GM12873 (cell line): ENCODE measurements around the gene AFF1.

Experiments
- TF ChIP-seq, protein P1 (sequence below): IDR thresholded peaks from 2 replicates; pipeline ENCODE4 v1.5.1; 2012; ENCODE audit warnings: low read depth, mild to moderate bottlenecking, moderate library complexity, low read length, control low read depth; ENCODE audit not compliant: insufficient read depth; ENCODE audit errors: missing control alignments

Gene AFF1

DNA sequence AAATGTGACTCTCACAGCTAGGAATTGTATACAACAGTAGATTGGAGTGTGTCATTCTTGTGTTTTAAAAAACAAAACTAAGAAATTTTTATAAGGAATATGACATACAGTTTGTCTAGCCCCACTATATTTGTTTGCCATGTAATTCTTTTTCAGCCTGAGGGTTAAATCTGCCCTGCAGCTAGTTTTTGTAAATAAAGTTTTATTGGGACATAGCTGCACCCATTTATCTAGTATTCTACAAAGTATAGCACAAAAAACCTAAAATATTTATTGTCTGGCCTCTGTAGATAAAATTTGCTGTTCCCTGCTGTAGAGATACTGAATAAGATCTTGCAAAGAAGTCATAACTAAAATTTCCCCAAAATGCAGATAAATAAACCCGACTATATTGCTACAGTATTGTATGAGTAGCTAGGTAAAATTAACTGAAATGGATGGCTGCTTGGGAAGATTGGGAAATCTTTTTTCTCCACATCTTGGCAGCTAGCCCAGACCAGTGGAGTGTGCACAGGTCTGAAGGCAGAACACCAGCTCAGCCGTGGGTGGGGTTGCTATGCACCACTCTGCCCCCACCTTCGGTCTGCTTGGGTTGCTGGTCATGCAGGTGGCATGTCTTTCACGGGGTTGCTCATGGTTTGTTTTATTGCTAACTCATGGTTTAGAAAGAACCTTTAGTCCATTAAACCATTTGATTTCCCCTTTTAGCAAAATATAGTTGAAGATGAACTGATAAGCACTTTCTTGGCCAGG is 157.8 kb downstream of the AFF1 start:
- TF ChIP-seq, protein P1, sequence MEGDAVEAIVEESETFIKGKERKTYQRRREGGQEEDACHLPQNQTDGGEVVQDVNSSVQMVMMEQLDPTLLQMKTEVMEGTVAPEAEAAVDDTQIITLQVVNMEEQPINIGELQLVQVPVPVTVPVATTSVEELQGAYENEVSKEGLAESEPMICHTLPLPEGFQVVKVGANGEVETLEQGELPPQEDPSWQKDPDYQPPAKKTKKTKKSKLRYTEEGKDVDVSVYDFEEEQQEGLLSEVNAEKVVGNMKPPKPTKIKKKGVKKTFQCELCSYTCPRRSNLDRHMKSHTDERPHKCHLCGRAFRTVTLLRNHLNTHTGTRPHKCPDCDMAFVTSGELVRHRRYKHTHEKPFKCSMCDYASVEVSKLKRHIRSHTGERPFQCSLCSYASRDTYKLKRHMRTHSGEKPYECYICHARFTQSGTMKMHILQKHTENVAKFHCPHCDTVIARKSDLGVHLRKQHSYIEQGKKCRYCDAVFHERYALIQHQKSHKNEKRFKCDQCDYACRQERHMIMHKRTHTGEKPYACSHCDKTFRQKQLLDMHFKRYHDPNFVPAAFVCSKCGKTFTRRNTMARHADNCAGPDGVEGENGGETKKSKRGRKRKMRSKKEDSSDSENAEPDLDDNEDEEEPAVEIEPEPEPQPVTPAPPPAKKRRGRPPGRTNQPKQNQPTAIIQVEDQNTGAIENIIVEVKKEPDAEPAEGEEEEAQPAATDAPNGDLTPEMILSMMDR, result no peak

- TF ChIP-seq, protein P1, result peak; percentile 69
Measured at GRCh38 chr4:87093443-87094123, 158.8 kb downstream of the AFF1 start.

DNA sequence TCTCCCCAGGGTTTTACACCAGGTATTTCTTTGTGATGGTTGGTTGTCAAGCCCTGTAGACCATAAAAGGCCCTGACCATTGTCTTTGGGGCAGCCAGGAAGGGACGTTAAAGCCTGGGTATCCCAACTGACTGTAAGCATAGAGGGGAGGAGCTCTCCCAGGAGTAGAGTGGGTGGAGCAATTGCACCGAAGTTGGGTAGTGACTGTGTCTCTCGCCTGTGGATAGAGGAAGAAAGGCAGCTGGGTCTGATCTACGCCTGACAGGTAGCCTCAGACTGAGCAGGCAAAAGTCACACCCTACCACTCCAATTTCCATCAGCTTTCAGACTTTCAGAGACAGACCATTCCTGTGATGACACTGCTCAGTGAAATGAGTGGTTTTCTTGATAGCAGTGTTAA is 162.3 kb downstream of the AFF1 start:
- TF ChIP-seq, protein P1, result no peak

DNA sequence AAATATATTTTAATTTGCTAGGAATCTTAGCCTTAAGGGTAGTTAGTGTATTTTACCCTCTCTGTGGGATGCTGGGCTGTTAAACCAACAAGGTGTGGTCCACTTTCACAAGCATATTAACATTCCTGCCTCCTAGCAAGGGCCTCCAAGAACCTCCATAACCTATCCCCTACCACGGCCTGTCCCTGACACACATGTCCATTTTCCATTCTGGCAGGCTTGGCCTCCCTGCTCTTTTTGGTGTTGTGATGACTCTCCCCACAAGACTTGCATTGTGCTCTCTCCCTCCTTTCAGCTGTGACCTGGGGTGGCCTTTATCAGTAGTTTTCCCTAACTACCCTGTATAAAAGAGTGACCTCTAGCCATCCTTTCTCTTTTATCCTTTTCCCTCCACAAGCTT is 165.4 kb downstream of the AFF1 start:
- TF ChIP-seq, protein P1, result no peak

- TF ChIP-seq, protein P1, result no peak
Measured at GRCh38 chr4:87101543-87102199, 166.9 kb downstream of the AFF1 start.

- TF ChIP-seq, protein P1, result no peak
Measured at GRCh38 chr4:87103086-87103485, 168.3 kb downstream of the AFF1 start.

- TF ChIP-seq, protein P1, result no peak
Measured at GRCh38 chr4:87103691-87104187, 168.9 kb downstream of the AFF1 start.
